K562 (cell line): ENCODE data around the gene ADAMTSL2. TPM values are rescaled to one million over a fixed set of nuclear protein-coding genes. Genes with fewer than 3 reads are reported as not detected.

Experiments used
- ATAC-seq: fragments of 200-7000 bp; cut with Tn5 transposase; 3 replicates; pipeline ENCODE4 v1.9.1; 2020; ENCODE audit warnings: moderate library complexity
- BruUV-seq: library from RNA; stranded (reverse); fragments of 400-500 nt; replicated peaks from 2 replicates; lab custom pipeline; 2021; lab: Mats Ljungman, UMichigan
- CTCF ChIA-PET: fragments of 300-600 bp; formaldehyde crosslinking; extraction: SDS; loops from one replicate; lab custom pipeline; 2021; ENCODE audit warnings: low intra/inter-chr PET ratio; lab: Yijun Ruan, JAX
- POLR2A ChIA-PET: fragments of 300-600, 350-650 bp; sonication (Branson Sonifier 250); formaldehyde crosslinking; extraction: SDS; loops from one replicate; lab custom pipeline; 2021; ENCODE audit warnings: antibody characterized with exemption, inconsistent platforms; lab: Yijun Ruan, JAX
- DNase-seq, 4 experiments: peaks; one replicate each; pipeline versions ENCODE4 v3.0.0 to v3.0.0-alpha.2; 2011 to 2018; ENCODE audit warnings: low spot score in 3 of 4, mixed read lengths in 3 of 4; ENCODE audit errors: extremely low read depth in 1 of 4
- FAIRE-seq: peaks from 2 replicates; lab custom pipeline; 2011; peaks lifted over from hg19 to GRCh38; lab: Jason Lieb, UNC
- H2AFZ ChIP-seq: 2 replicates; pipeline ENCODE4 v1.6.0; 2011; ENCODE audit warnings: low read depth, low read length, control low read depth, inconsistent platforms
- H3K27ac ChIP-seq: fragments of 200-600 bp; 3 replicates; pipeline ENCODE4 v1.8.0; 2011; ENCODE audit warnings: low read depth, mild to moderate bottlenecking, control low read depth, inconsistent platforms, low read length, moderate library complexity, mixed read lengths; ENCODE audit errors: extremely low read depth
- H3K27me3 ChIP-seq, 2 experiments: fragments of 300-600 bp in 1 of 2; 2 replicates in 1 of 2; 3 replicates in 1 of 2; pipeline versions ENCODE4 v1.6.0 to v1.8.0; 2011; ENCODE audit warnings: inconsistent platforms in 2 of 2, low read length in 2 of 2, mild to moderate bottlenecking in 1 of 2, mixed read lengths in 1 of 2, moderate library complexity in 1 of 2; ENCODE audit not compliant: control insufficient read depth in 2 of 2, insufficient read depth in 2 of 2
- H3K36me3 ChIP-seq: fragments of 300-600 bp; 3 replicates; pipeline ENCODE4 v1.8.0; 2011; ENCODE audit warnings: mild to moderate bottlenecking, low read length, inconsistent platforms; ENCODE audit not compliant: control insufficient read depth, insufficient read depth
- H3K4me1 ChIP-seq, 2 experiments: fragments of 200-600 bp in 1 of 2; replicated peaks in 1 of 2; 2 replicates in 1 of 2; 3 replicates in 1 of 2; pipeline versions ENCODE4 v1.5.1 to v1.8.0; 2011; ENCODE audit warnings: inconsistent platforms in 2 of 2, low read length in 2 of 2, mild to moderate bottlenecking in 1 of 2, mixed read lengths in 1 of 2, moderate library complexity in 1 of 2; ENCODE audit not compliant: control insufficient read depth in 2 of 2, insufficient read depth in 2 of 2
- H3K4me2 ChIP-seq: 2 replicates; pipeline ENCODE4 v1.6.1; 2011; ENCODE audit warnings: low read length, control low read depth, inconsistent platforms, mixed read lengths; ENCODE audit not compliant: insufficient read depth
- H3K4me3 ChIP-seq: fragments of 200-600 bp; sonication (generic), shearing (Covaris generic); 2 replicates; pipeline ENCODE4 v1.5.1; 2016; ENCODE audit warnings: control low read depth, inconsistent platforms
- H3K79me2 ChIP-seq: fragments of 200-600 bp; 3 replicates; pipeline ENCODE4 v1.8.0; 2011; ENCODE audit warnings: low read length, inconsistent platforms; ENCODE audit not compliant: control insufficient read depth, insufficient read depth
- H3K9ac ChIP-seq, 2 experiments: 2 replicates each; pipeline versions ENCODE4 v1.6.0 to v1.6.1; 2011; ENCODE audit warnings: low read depth in 2 of 2, low read length in 2 of 2, control low read depth in 1 of 2, inconsistent platforms in 1 of 2, mild to moderate bottlenecking in 1 of 2, mixed read lengths in 1 of 2; ENCODE audit not compliant: insufficient read depth in 1 of 2
- H3K9me1 ChIP-seq: one replicate; pipeline ENCODE4 v1.6.0; 2011; ENCODE audit warnings: inconsistent platforms, mild to moderate bottlenecking, low read length, moderate library complexity; ENCODE audit not compliant: control insufficient read depth, insufficient read depth
- H3K9me3 ChIP-seq: replicated peaks from 2 replicates; pipeline ENCODE4 v1.5.1; 2011; ENCODE audit warnings: low read depth, low read length, inconsistent platforms; ENCODE audit not compliant: control insufficient read depth, insufficient read depth
- H4K20me1 ChIP-seq: replicated peaks from 2 replicates; pipeline ENCODE4 v1.6.1; 2011; ENCODE audit warnings: low read length, inconsistent platforms, mixed read lengths; ENCODE audit not compliant: control insufficient read depth, insufficient read depth
- BMI1 ChIP-seq: fragments of 150-350 bp; IDR thresholded peaks from 2 replicates; pipeline ENCODE4 v1.6.1; 2014; ENCODE audit warnings: low read length
- C11orf30 ChIP-seq: fragments of 450-650 bp; IDR thresholded peaks from 2 replicates; pipeline ENCODE4 v1.6.1; 2016; ENCODE audit warnings: low read depth, mild to moderate bottlenecking
- DMBX1 ChIP-seq: fragments of 250-450 bp; sonication (Bioruptor Pico); IDR thresholded peaks from 2 replicates; pipeline ENCODE4 v1.8.0; 2022; ENCODE audit warnings: inconsistent platforms, mild to moderate bottlenecking, moderate library complexity, borderline replicate concordance
- HNRNPL ChIP-seq: fragments of 200-400 bp; formaldehyde crosslinking; IDR thresholded peaks from 2 replicates; pipeline ENCODE4 v1.6.1; 2017; ENCODE audit warnings: low read depth, mild to moderate bottlenecking, low read length
- MBD2 ChIP-seq: sonication (generic); IDR thresholded peaks from 2 replicates; pipeline ENCODE4 v1.6.1; 2016; ENCODE audit warnings: low read depth, borderline replicate concordance
- ZBTB7A ChIP-seq: IDR thresholded peaks from 2 replicates; pipeline ENCODE4 v1.6.1; 2011; ENCODE audit warnings: low read depth, mild to moderate bottlenecking, low read length, moderate library complexity, borderline replicate concordance; ENCODE audit not compliant: control insufficient read depth
- WGBS: fragments of 100-300 bp; shearing (Covaris generic); methylation state at CpG from one replicate; pipeline ENCODE4 v1.1.6; 2016; ENCODE audit warnings: low coverage, mixed read lengths; ENCODE audit not compliant: insufficient coverage; ENCODE audit errors: missing lambda C conversion rate; 5-methylcytosine and 5-hydroxymethylcytosine counted together
- in situ Hi-C: fragments of 300-500 bp; cut with MboI; formaldehyde crosslinking; loops from 4 replicates; pipeline ENCODE4 v1.15.0; 2018; ENCODE audit warnings: inconsistent platforms, mixed read lengths
- intact Hi-C: fragments of 100-400 bp; cut with micrococcal nuclease; formaldehyde crosslinking; loops from 2 replicates; pipeline ENCODE4 v1.14.2; 2022
- polyA plus RNA-seq, 8 experiments: library from polyadenylated mRNA; depleted of rRNA in 4 of 8; stranded (reverse) in 5 of 8; unstranded in 3 of 8; fragments of >200 nt; fragmentation: Nextera tagmentation in 2 of 8; fragmentation: Illumina TruSeq in 1 of 8; extraction: Ambion mirVana in 2 of 8; extraction: Trizol in 1 of 8; gene quantifications; 2 replicates each; pipeline versions ENCODE4 v1.2.1 to v1.2.3, GENCODE V29; 2011 to 2014; ENCODE audit warnings: inconsistent platforms in 1 of 8, missing spikeins in 1 of 8
- total RNA-seq, 7 experiments: library from RNA; depleted of rRNA in 6 of 7; stranded (reverse); fragments of >200 nt in 6 of 7; fragmentation: Illumina TruSeq in 2 of 7; extraction: Trizol in 2 of 7; gene quantifications; 2 replicates each; pipeline versions ENCODE4 v1.2.1 to v1.2.3, GENCODE V29; 2011 to 2021; ENCODE audit warnings: low replicate concordance in 1 of 7
- TF ChIP-seq, protein P1 (sequence below): fragments of 450-650 bp; IDR thresholded peaks from 2 replicates; pipeline ENCODE4 v1.6.1; 2017; ENCODE audit warnings: antibody characterized with exemption, mild to moderate bottlenecking
- TF ChIP-seq, protein P2 (sequence below): fragments of 250-450 bp; sonication (Bioruptor Pico); IDR thresholded peaks from 2 replicates; pipeline ENCODE4 v1.4.0; 2020; ENCODE audit warnings: mild to moderate bottlenecking, moderate library complexity, borderline replicate concordance

ADAMTSL2 gene
- total and polyA plus RNA-seq, 9 of the 15 experiments (the other 6 are each of a cell fraction or from before 2014, with no cell fraction given) = 0.04 TPM; not detected in 8

GRCh38 chr9:133490201-133490681 lies 44.3 kb upstream of the ADAMTSL2 start:
- Histone ChIP-seq H3K27ac (no peak overlapping the region), H3K9ac (no peak overlapping the region), H3K27me3 (peaks cover 32 to 82% of the 10 kb centered on the region in 2 experiments; a peak in 4 of 5 replicates), H3K9me1 (no peaks in the 10 kb centered on the region), H3K36me3 (no peaks in the 10 kb centered on the region), H3K4me1 (peaks cover 0 to 51% of the 10 kb centered on the region in 2 experiments; a peak in 3 of 5 replicates), H3K4me2 (no peak overlapping the region), H3K79me2 (no peaks in the 10 kb centered on the region), H4K20me1 (no peaks in the 10 kb centered on the region), H3K4me3 (no peak overlapping the region), H3K9me3 (no peaks in the 10 kb centered on the region), H2AFZ (no peak overlapping the region)
- ChIA-PET POLR2A (interaction anchor here (1.0 kb wide), 1 partner anchor 140 kb away, joined by 3 read pairs; no protein-coding TSS in a partner anchor), CTCF (no interaction called here)
- in situ Hi-C loops (no loop called here), intact Hi-C loops (no loop called here)
- no peak for ATAC-seq
- no TSS peak for BruUV-seq
- no peak for DNase-seq
- FAIRE-seq = no peak
- 2% methylated on average over 9 of the region's 13 CpGs for WGBS
- TF ChIP-seq, protein P1, sequence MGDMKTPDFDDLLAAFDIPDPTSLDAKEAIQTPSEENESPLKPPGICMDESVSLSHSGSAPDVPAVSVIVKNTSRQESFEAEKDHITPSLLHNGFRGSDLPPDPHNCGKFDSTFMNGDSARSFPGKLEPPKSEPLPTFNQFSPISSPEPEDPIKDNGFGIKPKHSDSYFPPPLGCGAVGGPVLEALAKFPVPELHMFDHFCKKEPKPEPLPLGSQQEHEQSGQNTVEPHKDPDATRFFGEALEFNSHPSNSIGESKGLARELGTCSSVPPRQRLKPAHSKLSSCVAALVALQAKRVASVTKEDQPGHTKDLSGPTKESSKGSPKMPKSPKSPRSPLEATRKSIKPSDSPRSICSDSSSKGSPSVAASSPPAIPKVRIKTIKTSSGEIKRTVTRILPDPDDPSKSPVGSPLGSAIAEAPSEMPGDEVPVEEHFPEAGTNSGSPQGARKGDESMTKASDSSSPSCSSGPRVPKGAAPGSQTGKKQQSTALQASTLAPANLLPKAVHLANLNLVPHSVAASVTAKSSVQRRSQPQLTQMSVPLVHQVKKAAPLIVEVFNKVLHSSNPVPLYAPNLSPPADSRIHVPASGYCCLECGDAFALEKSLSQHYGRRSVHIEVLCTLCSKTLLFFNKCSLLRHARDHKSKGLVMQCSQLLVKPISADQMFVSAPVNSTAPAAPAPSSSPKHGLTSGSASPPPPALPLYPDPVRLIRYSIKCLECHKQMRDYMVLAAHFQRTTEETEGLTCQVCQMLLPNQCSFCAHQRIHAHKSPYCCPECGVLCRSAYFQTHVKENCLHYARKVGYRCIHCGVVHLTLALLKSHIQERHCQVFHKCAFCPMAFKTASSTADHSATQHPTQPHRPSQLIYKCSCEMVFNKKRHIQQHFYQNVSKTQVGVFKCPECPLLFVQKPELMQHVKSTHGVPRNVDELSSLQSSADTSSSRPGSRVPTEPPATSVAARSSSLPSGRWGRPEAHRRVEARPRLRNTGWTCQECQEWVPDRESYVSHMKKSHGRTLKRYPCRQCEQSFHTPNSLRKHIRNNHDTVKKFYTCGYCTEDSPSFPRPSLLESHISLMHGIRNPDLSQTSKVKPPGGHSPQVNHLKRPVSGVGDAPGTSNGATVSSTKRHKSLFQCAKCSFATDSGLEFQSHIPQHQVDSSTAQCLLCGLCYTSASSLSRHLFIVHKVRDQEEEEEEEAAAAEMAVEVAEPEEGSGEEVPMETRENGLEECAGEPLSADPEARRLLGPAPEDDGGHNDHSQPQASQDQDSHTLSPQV = no peak
- TF ChIP-seq ZBTB7A (no peak), MBD2 (no peak), DMBX1 (no peak), BMI1 (no peak), HNRNPL (no peak), C11orf30 (no peak)
- TF ChIP-seq, protein P2, sequence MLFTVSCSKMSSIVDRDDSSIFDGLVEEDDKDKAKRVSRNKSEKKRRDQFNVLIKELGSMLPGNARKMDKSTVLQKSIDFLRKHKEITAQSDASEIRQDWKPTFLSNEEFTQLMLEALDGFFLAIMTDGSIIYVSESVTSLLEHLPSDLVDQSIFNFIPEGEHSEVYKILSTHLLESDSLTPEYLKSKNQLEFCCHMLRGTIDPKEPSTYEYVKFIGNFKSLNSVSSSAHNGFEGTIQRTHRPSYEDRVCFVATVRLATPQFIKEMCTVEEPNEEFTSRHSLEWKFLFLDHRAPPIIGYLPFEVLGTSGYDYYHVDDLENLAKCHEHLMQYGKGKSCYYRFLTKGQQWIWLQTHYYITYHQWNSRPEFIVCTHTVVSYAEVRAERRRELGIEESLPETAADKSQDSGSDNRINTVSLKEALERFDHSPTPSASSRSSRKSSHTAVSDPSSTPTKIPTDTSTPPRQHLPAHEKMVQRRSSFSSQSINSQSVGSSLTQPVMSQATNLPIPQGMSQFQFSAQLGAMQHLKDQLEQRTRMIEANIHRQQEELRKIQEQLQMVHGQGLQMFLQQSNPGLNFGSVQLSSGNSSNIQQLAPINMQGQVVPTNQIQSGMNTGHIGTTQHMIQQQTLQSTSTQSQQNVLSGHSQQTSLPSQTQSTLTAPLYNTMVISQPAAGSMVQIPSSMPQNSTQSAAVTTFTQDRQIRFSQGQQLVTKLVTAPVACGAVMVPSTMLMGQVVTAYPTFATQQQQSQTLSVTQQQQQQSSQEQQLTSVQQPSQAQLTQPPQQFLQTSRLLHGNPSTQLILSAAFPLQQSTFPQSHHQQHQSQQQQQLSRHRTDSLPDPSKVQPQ (CRISPR knock-in tag) = no peak
